GM12878 (cell line): ENCODE results near the gene C11orf58. TPM values are rescaled to one million over a fixed set of nuclear protein-coding genes. Genes with fewer than 3 reads are reported as not detected.

Experiments used
- ATAC-seq: fragments of 200-7000 bp; cut with Tn5 transposase; 3 replicates; pipeline ENCODE4 v1.9.1; 2020; ENCODE audit warnings: mild to moderate bottlenecking, moderate library complexity
- BruUV-seq: library from RNA; stranded (reverse); fragments of 400-500 nt; replicated peaks from 2 replicates; lab custom pipeline; 2021; lab: Mats Ljungman, UMichigan
- CTCF ChIA-PET: fragments of 300-600 bp; sonication (Branson Sonifier 250); formaldehyde crosslinking; extraction: SDS; loops from one replicate; lab custom pipeline; 2021; ENCODE audit warnings: inconsistent platforms; lab: Yijun Ruan, JAX
- POLR2A ChIA-PET: fragments of 350-600 bp; formaldehyde crosslinking; extraction: SDS; loops from one replicate; lab custom pipeline; 2021; ENCODE audit warnings: inconsistent platforms; lab: Charles Lee
- RAD21 ChIA-PET: fragments of 300-600 bp; sonication (Branson Sonifier 250); formaldehyde crosslinking; loops from one replicate; lab custom pipeline; 2023; ENCODE audit warnings: antibody characterized with exemption; ENCODE audit not compliant: unreplicated experiment; lab: Charles Lee
- SMC1A ChIA-PET: fragments of 300-600 bp; sonication (Branson Sonifier 250); formaldehyde crosslinking; loops from one replicate; lab custom pipeline; 2023; ENCODE audit not compliant: unreplicated experiment, uncharacterized antibody; lab: Charles Lee
- DNase-seq: peaks from one replicate; pipeline ENCODE4 v3.0.0-alpha.2; 2011; ENCODE audit warnings: low read depth, low spot score
- FAIRE-seq: peaks from 3 replicates; lab custom pipeline; 2011; peaks lifted over from hg19 to GRCh38; lab: Jason Lieb, UNC
- H2AFZ ChIP-seq: 2 replicates; pipeline ENCODE4 v1.6.0; 2011; ENCODE audit warnings: low read depth, low read length, control low read depth; ENCODE audit not compliant: control insufficient read depth
- H3K27ac ChIP-seq: 2 replicates; pipeline ENCODE4 v1.5.1; 2011; ENCODE audit warnings: control low read depth; ENCODE audit not compliant: control insufficient read depth, insufficient read depth
- H3K27me3 ChIP-seq, 2 experiments: replicated peaks in 1 of 2; 2 replicates each; pipeline versions ENCODE4 v1.6.0 to v1.6.1; 2011; ENCODE audit warnings: low read length in 1 of 2; ENCODE audit not compliant: control insufficient read depth in 2 of 2, insufficient read depth in 2 of 2
- H3K36me3 ChIP-seq, 2 experiments: 2 replicates each; pipeline ENCODE4 v1.5.1; 2011; ENCODE audit warnings: low read length in 1 of 2; ENCODE audit not compliant: control insufficient read depth in 2 of 2, insufficient read depth in 2 of 2
- H3K4me1 ChIP-seq: 2 replicates; pipeline ENCODE4 v1.6.1; 2011; ENCODE audit warnings: mild to moderate bottlenecking, low read length, moderate library complexity, mixed read lengths; ENCODE audit not compliant: control insufficient read depth, insufficient read depth
- H3K4me2 ChIP-seq: 2 replicates; pipeline ENCODE4 v1.6.0; 2011; ENCODE audit warnings: control low read depth; ENCODE audit not compliant: control insufficient read depth, insufficient read depth
- H3K4me3 ChIP-seq: fragments of 200-600 bp; sonication (generic); 2 replicates; pipeline ENCODE4 v1.5.1; 2016
- H3K79me2 ChIP-seq: 2 replicates; pipeline ENCODE4 v1.6.0; 2011; ENCODE audit warnings: low read length; ENCODE audit not compliant: control insufficient read depth, insufficient read depth
- H3K9ac ChIP-seq: 2 replicates; pipeline ENCODE4 v1.8.0; 2011; ENCODE audit warnings: low read length, control low read depth, mixed read lengths; ENCODE audit not compliant: control insufficient read depth, insufficient read depth
- H3K9me3 ChIP-seq: replicated peaks from 3 replicates; pipeline ENCODE4 v1.5.1; 2011; ENCODE audit warnings: mild to moderate bottlenecking, low read length; ENCODE audit not compliant: control insufficient read depth, insufficient read depth
- H4K20me1 ChIP-seq: 2 replicates; pipeline ENCODE4 v1.6.0; 2011; ENCODE audit not compliant: control insufficient read depth, insufficient read depth
- BCLAF1 ChIP-seq: fragments of 450-650 bp; IDR thresholded peaks from 2 replicates; pipeline ENCODE4 v1.6.1; 2017; ENCODE audit warnings: antibody characterized with exemption, mild to moderate bottlenecking, moderate library complexity
- CHD4 ChIP-seq: fragments of 200-600 bp; sonication (generic); IDR thresholded peaks from 2 replicates; pipeline ENCODE4 v1.6.1; 2016; ENCODE audit warnings: mild to moderate bottlenecking
- E2F8 ChIP-seq: fragments of 450-650 bp; IDR thresholded peaks from 2 replicates; pipeline ENCODE4 v1.6.1; 2018; ENCODE audit warnings: mild to moderate bottlenecking, low read depth, moderate library complexity; ENCODE audit not compliant: partially characterized antibody
- WGBS: methylation state at CpG from one replicate; pipeline ENCODE4 v1.1.6; 2016; ENCODE audit warnings: low lambda C conversion rate; ENCODE audit not compliant: insufficient replicate concordance, insufficient coverage; ENCODE audit errors: missing lambda C conversion rate; 5-methylcytosine and 5-hydroxymethylcytosine counted together
- in situ Hi-C: fragments of 300-500 bp; cut with MboI; formaldehyde crosslinking; loops from 9 replicates; pipeline ENCODE4 v1.14.3; 2018; ENCODE audit warnings: mixed read lengths
- intact Hi-C: fragments of 100-400 bp; cut with micrococcal nuclease; formaldehyde crosslinking; loops from one replicate; pipeline ENCODE4 v1.14.2; 2022; ENCODE audit not compliant: unreplicated experiment
- polyA plus RNA-seq, 11 experiments: library from polyadenylated mRNA; depleted of rRNA in 4 of 11; unstranded in 6 of 11; stranded (reverse) in 5 of 11; fragments of >200 nt; fragmentation: Nextera tagmentation in 4 of 11; fragmentation: Illumina TruSeq in 1 of 11; extraction: Ambion mirVana in 4 of 11; extraction: Trizol in 1 of 11; gene quantifications; 1 replicate in 1 of 11; 2 replicates in 10 of 11; pipeline versions ENCODE4 v1.2.1 to v1.2.3, GENCODE V29; 2011 to 2016; ENCODE audit warnings: inconsistent platforms in 2 of 11, missing spikeins in 2 of 11, low read depth in 1 of 11
- total RNA-seq, 4 experiments: library from RNA; depleted of rRNA in 3 of 4; stranded (reverse); fragments of >200 nt in 3 of 4; fragmentation: Illumina TruSeq in 1 of 4; extraction: Trizol in 1 of 4; gene quantifications; 2 replicates each; pipeline versions ENCODE4 v1.2.1 to v1.2.3, GENCODE V29; 2013 to 2021

C11orf58 gene
- total and polyA plus RNA-seq, 10 of the 15 experiments (the other 5 are each of a cell fraction or from before 2014, with no cell fraction given): 98.2 to 379 (median 211) TPM

GRCh38 chr11:16784666-16785065 is 46.2 kb downstream of the C11orf58 start:
- BruUV-seq: no TSS peak
- H3K79me2 ChIP-seq: no peaks in the 10 kb centered on the region
- no peaks in the 10 kb centered on the region; a peak in 1 of 4 replicates for H3K27me3 ChIP-seq
- ChIA-PET POLR2A (no interaction called here), SMC1A (interaction anchor here (0.6 to 2.4 kb wide), 10 partner anchors 10 to 293 kb away, joined by 3 to 9 read pairs (median 4); partner anchors contain the start of gene RPS13), RAD21 (interaction anchor here (0.8 to 6.2 kb wide), 6 partner anchors 8 to 293 kb away, joined by 3 to 32 read pairs (median 4); partner anchors contain the start of gene RPS13), CTCF (interaction anchor here (0.7 to 7.1 kb wide), 29 partner anchors 10 to 743 kb away, joined by 3 to 59 read pairs (median 8); partner anchors contain the start of genes C11orf58 and RPS13)
- no peak overlapping the region for H2AFZ ChIP-seq
- ATAC-seq: no peak
- no peak overlapping the region for H3K27ac ChIP-seq
- no peak for DNase-seq
- no peak overlapping the region for H3K4me3 ChIP-seq
- no peaks in the 10 kb centered on the region for H3K36me3 ChIP-seq
- FAIRE-seq: no peak
- H3K9me3 ChIP-seq: no peaks in the 10 kb centered on the region
- H3K9ac ChIP-seq: no peak overlapping the region
- 58% methylated on average over 2 of the region's 2 CpGs for WGBS
- H4K20me1 ChIP-seq: no peaks in the 10 kb centered on the region
- no peak overlapping the region for H3K4me2 ChIP-seq
- H3K4me1 ChIP-seq: no peaks in the 10 kb centered on the region
- intact Hi-C loops (loop anchor here (1.0 to 10.0 kb wide), 2 partner anchors 140 to 279 kb away; no protein-coding TSS in a partner anchor), in situ Hi-C loops (no loop called here)
- TF ChIP-seq E2F8: no peak
- no peak for TF ChIP-seq CHD4
- TF ChIP-seq BCLAF1: no peak
